GM19455 (cell line): ENCODE data around the gene CNGA3.
"Not testable (repeated sequence)": the region's sequence is repeated elsewhere in the genome, so short reads cannot be mapped to it uniquely, and the experiment has no call there.

ENCODE experiments used
- ATAC-seq: cut with Tn5 transposase; IDR thresholded peaks from one replicate; pipeline ENCODE4 v1.9.1; 2021; ENCODE audit not compliant: unreplicated experiment

CNGA3 gene

GRCh38 chr2:98346311-98347236 is at the start of gene CNGA3:
TSS of gene CNGA3 (plus strand) at chr2:98346456. CDS start at chr2:98369976, 23,520 bp downstream.
- ATAC-seq = no peak

DNA sequence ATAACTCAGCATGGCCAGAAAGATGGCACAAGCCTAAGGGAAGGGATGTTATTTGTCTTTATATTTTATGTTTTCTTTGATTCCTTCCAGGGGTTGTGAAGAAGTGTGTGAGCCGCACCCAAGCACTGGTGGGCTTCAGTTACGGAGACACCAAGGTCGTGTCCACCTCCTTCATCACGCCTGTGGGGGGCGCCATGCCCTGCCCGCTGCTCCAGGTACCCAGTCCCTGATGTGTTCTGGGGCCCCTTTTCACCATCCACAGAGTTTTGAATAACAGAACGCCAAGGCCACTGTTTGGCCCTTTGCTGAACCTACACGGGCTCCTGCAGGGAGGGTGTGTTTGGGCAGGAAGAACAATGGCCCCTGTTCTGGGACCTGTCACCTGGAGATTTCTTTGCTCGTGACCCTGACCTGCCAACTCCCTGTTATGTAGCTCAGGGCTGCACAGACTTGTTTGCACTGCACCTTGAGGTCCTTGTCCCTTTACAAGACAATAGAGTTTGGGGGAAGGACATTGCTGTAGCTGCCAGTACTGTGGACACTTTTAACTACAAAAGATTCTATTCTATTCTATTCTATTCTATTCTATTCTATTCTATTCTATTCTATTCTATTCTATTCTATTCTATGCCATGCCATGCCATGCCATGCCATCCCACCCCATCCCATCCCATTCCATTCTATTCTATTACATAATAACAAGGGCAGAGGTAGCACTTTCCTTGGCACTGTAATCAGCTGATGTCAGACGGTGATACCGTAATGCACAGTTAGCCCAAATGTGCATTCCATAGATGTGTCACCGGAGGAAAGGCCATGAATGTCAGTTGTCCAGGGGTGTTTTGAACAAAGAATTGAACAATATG is 48.2 kb upstream of the CNGA3 start:
- ATAC-seq = no peak

DNA sequence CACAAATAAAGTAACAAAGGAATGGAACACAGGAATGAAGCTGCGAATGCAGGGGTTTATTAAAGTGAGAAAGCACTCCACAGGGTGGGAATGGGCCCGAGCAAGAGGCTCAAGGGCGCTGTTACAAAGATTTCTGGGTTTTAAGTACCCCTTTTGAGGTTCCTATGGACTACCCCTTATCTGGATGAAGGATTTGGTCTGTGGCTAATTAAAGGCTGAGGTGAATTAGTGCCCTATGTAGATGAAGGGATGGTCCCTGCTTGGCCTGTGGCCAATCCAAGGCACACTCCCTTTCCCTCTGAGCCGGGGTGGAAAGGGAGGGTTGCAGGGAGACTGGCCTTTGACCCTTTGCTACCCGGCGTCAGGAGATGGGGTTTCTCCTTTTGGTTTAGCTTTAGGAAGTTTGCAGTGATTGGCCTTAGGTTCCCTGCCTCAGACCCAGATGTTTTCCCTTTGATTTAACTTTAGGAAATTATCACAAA is 47.5 kb upstream of the CNGA3 start:
- no peak for ATAC-seq

DNA sequence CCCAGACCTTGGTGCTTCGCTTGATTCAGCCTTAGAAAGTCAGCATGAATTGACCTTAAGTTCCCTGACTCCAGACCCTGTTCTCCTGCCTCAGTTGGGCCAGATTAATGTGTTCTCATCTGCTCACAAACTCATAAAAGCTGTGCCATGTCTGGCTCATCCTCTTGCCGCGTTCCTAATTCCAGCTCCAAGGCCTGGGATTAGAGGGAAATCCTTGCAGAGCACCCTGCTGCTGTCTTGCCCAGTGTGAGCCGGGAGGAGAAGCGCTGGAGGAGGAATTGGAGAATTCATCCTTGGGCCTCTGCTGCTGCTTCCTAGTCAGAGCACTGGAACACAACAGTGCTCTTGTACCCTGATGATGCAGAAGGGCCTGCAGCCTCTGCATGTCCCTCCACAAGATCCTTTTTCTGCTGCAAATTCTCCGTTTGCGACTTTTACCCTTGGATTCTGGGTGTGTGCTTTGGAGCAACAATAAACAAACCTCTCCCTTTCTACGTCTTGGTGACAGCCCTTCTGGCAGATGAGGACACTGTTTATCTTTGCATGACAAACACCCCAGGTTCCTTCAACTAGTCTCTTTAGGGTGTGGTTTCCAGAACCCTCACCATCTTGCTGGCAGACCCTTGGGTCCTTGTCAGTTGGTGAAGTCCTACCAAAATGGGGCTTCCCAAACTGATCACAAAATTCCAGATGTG is 46.9 kb upstream of the CNGA3 start:
- ATAC-seq = no peak

DNA sequence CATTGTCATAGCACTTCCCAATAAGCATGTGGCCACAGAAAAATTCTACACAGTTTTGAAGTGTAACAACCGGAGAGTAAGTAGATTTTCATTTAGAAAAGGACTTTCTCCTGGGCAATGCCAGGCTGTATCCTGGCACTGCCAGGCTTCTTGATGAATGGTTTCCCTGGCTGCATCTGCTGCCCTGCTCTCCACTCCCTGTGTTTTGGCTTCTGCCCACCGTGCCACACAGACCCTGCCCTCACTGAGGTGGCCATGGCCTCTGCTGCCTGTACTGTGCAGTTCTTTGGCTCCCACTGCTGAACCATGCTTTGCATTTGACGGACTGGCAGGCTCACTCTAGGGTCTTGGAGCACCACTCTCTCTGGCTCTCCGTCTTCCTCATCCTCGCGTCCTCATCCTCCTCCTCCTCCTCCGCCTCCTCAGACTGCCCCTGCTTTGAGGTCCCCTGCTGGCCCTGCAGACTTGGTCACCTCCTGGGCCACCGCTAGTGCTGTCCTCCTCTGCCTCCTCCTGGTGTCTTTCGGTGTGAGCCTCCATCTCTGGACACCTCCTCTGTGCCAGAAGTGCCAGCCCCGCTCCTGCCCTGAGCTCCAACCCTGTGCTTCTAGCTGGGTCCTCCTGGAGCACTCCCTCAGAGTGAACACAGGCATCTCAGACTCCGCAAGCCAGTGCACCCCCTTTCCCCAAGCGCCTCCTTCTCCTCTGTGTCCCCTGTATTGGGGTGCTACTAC is 45.9 kb upstream of the CNGA3 start:
- ATAC-seq = no peak

GRCh38 chr2:98301469-98301868 is 44.8 kb upstream of the CNGA3 start:
- no peak for ATAC-seq

DNA sequence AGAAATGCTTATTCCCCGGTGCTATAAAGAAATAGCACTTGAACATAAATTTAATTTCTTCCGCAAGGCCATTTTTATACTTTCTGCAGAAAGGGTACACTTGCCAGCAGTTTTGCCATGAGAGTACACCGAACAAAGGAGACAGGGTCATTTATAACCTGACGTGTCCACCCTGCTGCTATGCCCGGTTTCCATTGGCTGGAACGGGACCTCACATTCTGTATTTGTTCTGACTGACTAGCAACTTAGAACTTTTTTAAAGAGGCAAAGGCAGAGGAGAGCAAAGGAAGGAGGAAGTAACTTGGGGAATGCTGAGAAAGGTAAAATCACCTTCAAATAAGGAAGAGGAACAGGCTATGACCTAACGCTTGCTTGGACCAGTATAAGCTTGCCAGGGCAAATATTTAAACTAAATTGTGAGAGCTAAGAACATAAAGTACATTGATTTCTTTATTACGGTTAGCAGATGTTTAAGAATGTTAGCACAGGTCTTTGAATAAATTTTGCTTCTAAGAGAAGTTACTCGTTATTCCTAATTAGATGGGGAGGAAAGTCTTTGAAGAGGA is 39.0 kb upstream of the CNGA3 start:
- ATAC-seq = not testable (repeated sequence)

GRCh38 chr2:98308068-98308467 is 38.2 kb upstream of the CNGA3 start:
- no peak for ATAC-seq

DNA sequence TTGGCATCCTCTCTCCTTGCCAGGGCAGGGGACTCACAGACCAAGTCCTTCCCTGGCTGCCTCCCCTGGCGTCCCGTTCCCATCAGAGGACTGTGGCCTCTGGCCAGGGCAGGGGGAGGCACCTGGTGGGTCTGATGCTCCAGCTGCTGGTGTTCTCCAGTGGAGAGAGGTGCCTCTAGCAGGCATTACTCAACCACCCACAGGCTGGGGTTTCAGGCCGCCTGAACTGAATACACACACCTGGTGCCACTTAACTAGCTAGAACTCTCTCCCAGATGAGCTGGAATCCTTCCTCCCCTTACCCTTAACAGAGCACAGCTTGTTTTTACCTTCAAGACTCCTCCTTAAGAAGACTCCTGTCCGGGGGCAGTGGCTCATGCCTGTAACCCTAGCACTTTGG is 37.7 kb upstream of the CNGA3 start:
- ATAC-seq = no peak

DNA sequence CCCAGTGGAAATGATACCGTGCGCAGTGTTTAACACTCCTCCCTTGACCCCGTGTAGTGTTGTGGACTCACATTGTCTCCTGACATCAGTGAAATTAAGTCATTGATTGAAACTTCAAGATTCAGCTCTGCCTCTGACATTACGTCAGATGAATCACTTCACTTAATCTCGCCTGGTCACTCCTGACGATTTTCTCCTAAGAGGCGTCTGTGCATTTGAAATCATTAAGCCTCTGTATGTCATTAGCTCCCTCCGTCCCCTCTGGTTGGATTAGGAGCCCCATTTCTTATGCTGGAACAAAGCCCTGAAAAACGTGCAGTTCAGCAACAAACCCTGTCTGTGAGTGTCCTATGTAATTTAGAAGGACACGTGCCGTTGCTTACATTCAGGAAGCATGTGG is 36.7 kb upstream of the CNGA3 start:
- ATAC-seq = no peak

GRCh38 chr2:98310010-98310409 is 36.2 kb upstream of the CNGA3 start:
- no peak for ATAC-seq

GRCh38 chr2:98311090-98311489 is 35.2 kb upstream of the CNGA3 start:
- ATAC-seq = no peak

- ATAC-seq = no peak
Measured at GRCh38 chr2:98311771-98312545, 34.3 kb upstream of the CNGA3 start.

GRCh38 chr2:98313492-98314250 is 32.6 kb upstream of the CNGA3 start:
- ATAC-seq = no peak

DNA sequence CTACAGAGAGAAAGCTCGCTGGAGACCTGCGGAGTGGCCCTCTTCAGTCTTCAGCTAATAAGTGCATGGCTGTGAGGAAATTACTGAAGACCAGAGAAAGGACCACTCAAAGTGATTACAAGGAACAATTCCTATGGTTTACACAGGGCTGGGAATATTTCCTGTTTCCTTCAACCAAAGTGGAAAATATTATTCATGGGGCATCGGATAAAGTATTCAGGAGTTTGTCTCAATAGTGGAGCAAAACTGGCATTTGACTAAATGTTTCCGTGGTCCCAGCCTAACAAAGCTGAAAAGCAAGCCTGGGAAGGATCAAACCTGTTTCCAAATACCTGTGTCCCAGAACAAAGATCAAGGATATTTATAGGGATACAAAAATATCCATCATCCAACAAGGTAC is 32.0 kb upstream of the CNGA3 start:
- no peak for ATAC-seq

- no peak for ATAC-seq
Measured at GRCh38 chr2:98315957-98316356, 30.3 kb upstream of the CNGA3 start.

GRCh38 chr2:98317214-98317613 is 29.0 kb upstream of the CNGA3 start:
- ATAC-seq = no peak

DNA sequence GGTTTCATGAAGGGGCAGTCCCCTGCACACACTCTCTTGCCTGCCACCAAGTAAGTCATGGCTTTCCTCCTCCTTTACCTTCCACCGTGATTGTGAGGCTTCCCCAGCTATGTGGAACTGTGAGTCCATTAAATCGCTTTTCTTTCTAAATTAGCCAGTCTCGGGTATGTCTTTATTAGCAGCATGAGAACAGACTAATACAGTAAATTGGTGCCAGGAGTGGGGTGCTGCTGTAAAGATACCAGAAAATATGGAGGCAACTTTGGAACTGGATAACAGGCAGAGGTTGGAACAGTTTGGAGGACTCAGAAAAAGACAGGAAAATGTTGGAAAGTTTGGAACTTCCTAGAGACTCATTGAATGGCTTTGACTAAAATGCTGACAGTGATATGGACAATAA is 26.1 kb upstream of the CNGA3 start:
- ATAC-seq = not testable (repeated sequence)

DNA sequence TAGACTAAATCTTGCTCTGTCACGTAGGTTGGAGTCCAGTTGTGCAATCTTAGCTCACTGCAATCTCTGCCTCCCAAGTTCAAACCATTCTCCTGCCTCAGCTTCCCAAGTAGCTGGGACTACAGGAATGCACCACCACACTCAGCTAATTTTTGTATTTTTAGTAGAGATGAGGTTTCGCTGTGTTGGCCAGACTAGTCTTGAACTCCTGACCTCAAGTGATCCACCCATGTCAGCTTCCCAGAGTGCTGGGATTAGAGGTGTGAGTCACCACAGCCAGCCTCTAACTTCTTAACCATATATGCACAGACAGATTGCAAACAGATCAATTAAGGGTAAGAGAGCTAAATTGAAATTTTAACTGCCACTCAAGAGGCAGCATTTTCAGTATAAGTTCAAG is 22.1 kb upstream of the CNGA3 start:
- ATAC-seq = no peak
